ENCODE data around the gene ZNF3. TPM values are rescaled to one million over a fixed set of nuclear protein-coding genes. Genes with fewer than 3 reads are reported as not detected.
A peak's percentile ranks its signal among the peaks of the same experiment; 100 is the strongest.

ZNF3 gene
- total RNA-seq, 2 donors from 2014 or later, result 20.5 to 21.4 TPM

DNA sequence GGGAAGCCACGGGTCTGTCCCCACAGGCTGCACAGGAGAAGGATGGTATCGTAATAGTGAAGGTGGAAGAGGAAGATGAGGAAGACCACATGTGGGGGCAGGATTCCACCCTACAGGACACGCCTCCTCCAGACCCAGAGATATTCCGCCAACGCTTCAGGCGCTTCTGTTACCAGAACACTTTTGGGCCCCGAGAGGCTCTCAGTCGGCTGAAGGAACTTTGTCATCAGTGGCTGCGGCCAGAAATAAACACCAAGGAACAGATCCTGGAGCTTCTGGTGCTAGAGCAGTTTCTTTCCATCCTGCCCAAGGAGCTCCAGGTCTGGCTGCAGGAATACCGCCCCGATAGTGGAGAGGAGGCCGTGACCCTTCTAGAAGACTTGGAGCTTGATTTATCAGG lies 58.0 kb downstream of the ZNF3 start:
- H3K27ac ChIP-seq, result peak overlapping the region; percentile 99 to 100
- peaks cover 6 to 8% of the 10 kb centered on the region in 2 donors for H3K36me3 ChIP-seq
- H3K9me3 ChIP-seq, result no peaks in the 10 kb centered on the region
- peak; percentile 59 for DNase-seq (ENCODE audit: low spot score)
- intact Hi-C loops (cut with DNase I), result no loop called here
- H3K4me3 ChIP-seq, result no peak overlapping the region
- peaks cover 20% of the 10 kb centered on the region for H3K4me1 ChIP-seq (replicated peaks)
- TF ChIP-seq, protein P1, sequence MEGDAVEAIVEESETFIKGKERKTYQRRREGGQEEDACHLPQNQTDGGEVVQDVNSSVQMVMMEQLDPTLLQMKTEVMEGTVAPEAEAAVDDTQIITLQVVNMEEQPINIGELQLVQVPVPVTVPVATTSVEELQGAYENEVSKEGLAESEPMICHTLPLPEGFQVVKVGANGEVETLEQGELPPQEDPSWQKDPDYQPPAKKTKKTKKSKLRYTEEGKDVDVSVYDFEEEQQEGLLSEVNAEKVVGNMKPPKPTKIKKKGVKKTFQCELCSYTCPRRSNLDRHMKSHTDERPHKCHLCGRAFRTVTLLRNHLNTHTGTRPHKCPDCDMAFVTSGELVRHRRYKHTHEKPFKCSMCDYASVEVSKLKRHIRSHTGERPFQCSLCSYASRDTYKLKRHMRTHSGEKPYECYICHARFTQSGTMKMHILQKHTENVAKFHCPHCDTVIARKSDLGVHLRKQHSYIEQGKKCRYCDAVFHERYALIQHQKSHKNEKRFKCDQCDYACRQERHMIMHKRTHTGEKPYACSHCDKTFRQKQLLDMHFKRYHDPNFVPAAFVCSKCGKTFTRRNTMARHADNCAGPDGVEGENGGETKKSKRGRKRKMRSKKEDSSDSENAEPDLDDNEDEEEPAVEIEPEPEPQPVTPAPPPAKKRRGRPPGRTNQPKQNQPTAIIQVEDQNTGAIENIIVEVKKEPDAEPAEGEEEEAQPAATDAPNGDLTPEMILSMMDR (IDR thresholded peaks at IDR 0.05), result no peak
- peak; percentile 52 for TF ChIP-seq POLR2AphosphoS5 (IDR thresholded peaks at IDR 0.05)
- WGBS, result 77% methylated on average over 12 of the region's 12 CpGs
- H3K27me3 ChIP-seq (replicated peaks; ENCODE audit: insufficient read depth), result no peaks in the 10 kb centered on the region

DNA sequence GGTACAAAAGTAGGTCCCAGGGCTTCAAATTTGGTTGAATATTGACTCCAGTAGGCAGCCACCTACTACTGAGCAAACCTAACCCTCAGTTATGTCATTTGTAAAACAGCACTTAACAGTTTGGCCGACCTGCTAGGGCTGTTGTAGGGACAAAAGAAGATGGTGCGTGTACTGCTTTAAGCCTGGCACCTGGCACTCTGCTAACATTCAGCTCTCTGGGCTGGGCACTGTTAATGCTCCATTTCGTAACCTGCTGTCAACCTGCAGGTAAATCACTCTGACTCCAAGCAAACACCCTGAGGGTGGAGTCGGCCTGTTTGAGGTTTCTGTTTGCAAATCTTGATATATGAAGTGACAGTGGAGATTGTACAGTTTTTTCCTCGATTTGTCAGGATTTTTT lies 58.9 kb downstream of the ZNF3 start:
- WGBS, result 34% methylated on average over 5 of the region's 5 CpGs
- Histone ChIP-seq H3K4me3 (no peak overlapping the region), H3K27me3 (replicated peaks; ENCODE audit: insufficient read depth) (no peaks in the 10 kb centered on the region), H3K4me1 (replicated peaks) (peaks cover 26% of the 10 kb centered on the region), H3K27ac (peak overlapping the region; percentile 99 to 100), H3K9me3 (no peaks in the 10 kb centered on the region), H3K36me3 (peaks cover 6 to 8% of the 10 kb centered on the region in 2 donors)
- intact Hi-C loops (cut with DNase I), result no loop called here
- peak; percentile 96 for DNase-seq (ENCODE audit: low spot score)
- peak; percentile 95 for TF ChIP-seq POLR2AphosphoS5 (IDR thresholded peaks at IDR 0.05)
- TF ChIP-seq POLR2A (IDR thresholded peaks at IDR 0.05), result no peak
- TF ChIP-seq, protein P1 (IDR thresholded peaks at IDR 0.05), result peak in 1 of 4 experiments; percentile 16

DNA sequence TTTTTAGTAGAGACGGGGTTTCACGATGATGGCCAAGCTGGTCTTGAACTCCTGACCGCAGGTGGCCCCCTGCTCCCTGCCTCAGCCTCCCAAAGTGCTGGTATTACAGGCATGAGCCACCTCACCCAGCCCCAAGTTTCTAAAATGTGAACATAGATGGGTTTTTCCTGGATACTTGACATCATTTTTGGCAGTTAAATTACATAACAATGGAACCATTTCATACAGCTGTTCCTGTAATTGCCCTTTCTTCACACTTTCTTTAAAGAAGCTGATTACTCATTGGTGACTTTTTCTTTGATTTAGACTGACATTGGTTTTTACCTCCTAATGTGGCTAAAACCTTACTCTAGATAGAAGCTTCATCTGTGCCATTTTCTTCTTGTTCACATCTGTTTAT lies 60.2 kb downstream of the ZNF3 start:
- Histone ChIP-seq H3K4me3 (no peak overlapping the region), H3K9me3 (no peaks in the 10 kb centered on the region), H3K36me3 (peaks cover 6 to 8% of the 10 kb centered on the region in 2 donors), H3K4me1 (replicated peaks) (peaks cover 26% of the 10 kb centered on the region), H3K27ac (peak overlapping the region; percentile 99 to 100), H3K27me3 (replicated peaks; ENCODE audit: insufficient read depth) (no peaks in the 10 kb centered on the region)
- TF ChIP-seq, protein P1 (IDR thresholded peaks at IDR 0.05), result no peak
- TF ChIP-seq POLR2A (IDR thresholded peaks at IDR 0.05) (no peak), POLR2AphosphoS5 (IDR thresholded peaks at IDR 0.05) (no peak)
- DNase-seq (ENCODE audit: low spot score), result no peak
- 92% methylated on average over 3 of the region's 3 CpGs for WGBS
- intact Hi-C loops (cut with DNase I), result no loop called here

MicroRNAs encoded within 50 kb of the gene (microRNA counts, 767-probe panel; counts per million panel counts)
- 2,367 to 2,749 counts per million in 2 donors for microRNA hsa-miR-106b-5p
- microRNA hsa-miR-25-3p, result 4,670 to 4,908 counts per million in 2 donors
- microRNA hsa-miR-93-5p, result 4,179 to 4,430 counts per million in 2 donors

Small RNAs within 50 kb of the gene (microRNA-seq; reads per million reads assigned to microRNA genes)
- gene MIR106B (562 reads per million, percentile 85 among the genes with 10 or more reads in this experiment), gene MIR25 (293 reads per million, percentile 80 among the genes with 10 or more reads in this experiment), gene MIR93 (2,692 reads per million, percentile 92 among the genes with 10 or more reads in this experiment)

Small RNAs within 50 kb of the gene (small RNA-seq; reads per million reads assigned to genes)
- 70.2 to 186 reads per million in 2 donors for gene MIR106B
- gene MIR25, result 1,508 to 1,619 reads per million in 2 donors
- 144 to 260 reads per million in 2 donors for gene MIR93

Other genes starting within 250 kb of the ZNF3 start
- not detected for gene OR2AE1, start 204.7 kb downstream of the ZNF3 start, total RNA-seq
- 10 to 100 TPM; 61.0 to 72.8 TPM for gene TRIM4, start 162.2 kb downstream of the ZNF3 start, total RNA-seq
- 1 to 10 TPM; 1.2 to 3.2 TPM for gene GJC3, start 152.1 kb downstream of the ZNF3 start, total RNA-seq
- 1,000 to 10,000 TPM; 1,167 to 4,716 TPM for gene AZGP1, start 105.7 kb downstream of the ZNF3 start, total RNA-seq
- 10 to 100 TPM; 75.8 to 86.5 TPM for gene ZKSCAN1, start 66.1 kb downstream of the ZNF3 start, total RNA-seq
- 10 to 100 TPM; 24.6 to 38.0 TPM for gene ZSCAN21, start 31.9 kb downstream of the ZNF3 start, total RNA-seq
- gene COPS6, start 7.2 kb upstream of the ZNF3 start, total RNA-seq, result 10 to 100 TPM; 50.8 to 78.4 TPM
- 10 to 100 TPM; 47.5 to 68.7 TPM for gene MCM7, start 19.7 kb upstream of the ZNF3 start, total RNA-seq
- 10 to 100 TPM; 18.0 to 27.2 TPM for gene AP4M1, start 19.9 kb upstream of the ZNF3 start, total RNA-seq
- gene TAF6, start 37.6 kb upstream of the ZNF3 start, total RNA-seq, result 10 to 100 TPM; 68.3 to 79.8 TPM
- 10 to 100 TPM in 1 of 2 donors, 1 to 10 TPM in 1; 1.6 to 16.1 TPM for gene CNPY4, start 37.9 kb upstream of the ZNF3 start, total RNA-seq
- gene MBLAC1, start 45.2 kb upstream of the ZNF3 start, total RNA-seq, result 1 to 10 TPM; 4.4 to 6.1 TPM
- gene LAMTOR4, start 67.2 kb upstream of the ZNF3 start, total RNA-seq, result 100 to 1,000 TPM; 213 to 243 TPM
- 10 to 100 TPM; 21.2 to 43.4 TPM for gene TRAPPC14, start 77.0 kb upstream of the ZNF3 start, total RNA-seq
- gene GAL3ST4, start 86.9 kb upstream of the ZNF3 start, total RNA-seq, result 10 to 100 TPM in 1 of 2 donors, 1 to 10 TPM in 1; 4.1 to 10.2 TPM
- 1 to 10 TPM; 1.7 to 2.8 TPM for gene GPC2, start 95.7 kb upstream of the ZNF3 start, total RNA-seq
- 10 to 100 TPM in 1 of 2 donors, 1 to 10 TPM in 1; 1.8 to 37.6 TPM for gene STAG3, start 96.2 kb upstream of the ZNF3 start, total RNA-seq
- gene PVRIG, start 138.2 kb upstream of the ZNF3 start, total RNA-seq, result not detected
- gene SPDYE3, start 226.0 kb upstream of the ZNF3 start, total RNA-seq, result under 1 TPM in 1 of 2 donors, not detected in 1; 0.91 TPM

Data from prostate gland (tissue), 2 donors.